GM19468 (cell line): Measurements from ENCODE around the gene MRPL43.

Source experiments
- ATAC-seq: cut with Tn5 transposase; IDR thresholded peaks from one replicate; pipeline ENCODE4 v1.9.1; 2021; ENCODE audit warnings: mild to moderate bottlenecking, moderate library complexity, moderate number of reproducible peaks; ENCODE audit not compliant: unreplicated experiment; ENCODE audit errors: extremely low read depth

The MRPL43 gene

GRCh38 chr10:101020427-101021075 is 33.3 kb upstream of the MRPL43 start:
- no peak for ATAC-seq

- no peak for ATAC-seq
Measured at GRCh38 chr10:101019440-101019703, 32.1 kb upstream of the MRPL43 start.

GRCh38 chr10:101018600-101019439 is 31.5 kb upstream of the MRPL43 start:
- no peak for ATAC-seq

- ATAC-seq: no peak
Measured at GRCh38 chr10:101018118-101018599, 30.9 kb upstream of the MRPL43 start.

- no peak for ATAC-seq
Measured at GRCh38 chr10:101016814-101017213, 29.5 kb upstream of the MRPL43 start.

GRCh38 chr10:101015582-101015973 is 28.3 kb upstream of the MRPL43 start:
- no peak for ATAC-seq

GRCh38 chr10:101014966-101015581 is 27.8 kb upstream of the MRPL43 start:
- no peak for ATAC-seq

- ATAC-seq: no peak
Measured at GRCh38 chr10:101014230-101014884, 27.1 kb upstream of the MRPL43 start.

GRCh38 chr10:101013365-101013825 is 26.1 kb upstream of the MRPL43 start:
- no peak for ATAC-seq

- ATAC-seq: peak; percentile 46
Measured at GRCh38 chr10:101012525-101013364, 25.4 kb upstream of the MRPL43 start.

GRCh38 chr10:101011517-101012423 is 24.5 kb upstream of the MRPL43 start:
- no peak for ATAC-seq

GRCh38 chr10:101010329-101010728 is 23.0 kb upstream of the MRPL43 start:
- no peak for ATAC-seq

GRCh38 chr10:101008823-101009423 is 21.6 kb upstream of the MRPL43 start:
- no peak for ATAC-seq

- ATAC-seq: no peak
Measured at GRCh38 chr10:101007915-101008822, 20.9 kb upstream of the MRPL43 start.

- no peak for ATAC-seq
Measured at GRCh38 chr10:101007099-101007711, 19.9 kb upstream of the MRPL43 start.

GRCh38 chr10:101006593-101007098 is 19.3 kb upstream of the MRPL43 start:
- no peak for ATAC-seq
